Astrocyte of the cerebellum (primary cell): Measurements from ENCODE around the gene PRRC2C.
"Not testable (repeated sequence)": the region's sequence is repeated elsewhere in the genome, so short reads cannot be mapped to it uniquely, and the experiment has no call there.

Experiments used
- DNase-seq: peaks from one replicate; pipeline ENCODE4 v3.0.0-alpha.2; 2011; ENCODE audit warnings: low read depth
- H3K4me3 ChIP-seq: 2 replicates; pipeline ENCODE4 v1.5.1; 2011; ENCODE audit warnings: mild to moderate bottlenecking, low read depth, low read length, moderate library complexity
- in situ Hi-C: cut with HindIII; loops from 2 replicates; pipeline ENCODE4 v1.10.0; 2017; ENCODE audit warnings: low sequenced_read_pairs
- TF ChIP-seq, protein P1 (sequence below): IDR thresholded peaks from 2 replicates; pipeline ENCODE4 v1.5.1; 2012; ENCODE audit warnings: low read length, low read depth, moderate library complexity, mild to moderate bottlenecking; ENCODE audit errors: missing control alignments

Gene PRRC2C

DNA sequence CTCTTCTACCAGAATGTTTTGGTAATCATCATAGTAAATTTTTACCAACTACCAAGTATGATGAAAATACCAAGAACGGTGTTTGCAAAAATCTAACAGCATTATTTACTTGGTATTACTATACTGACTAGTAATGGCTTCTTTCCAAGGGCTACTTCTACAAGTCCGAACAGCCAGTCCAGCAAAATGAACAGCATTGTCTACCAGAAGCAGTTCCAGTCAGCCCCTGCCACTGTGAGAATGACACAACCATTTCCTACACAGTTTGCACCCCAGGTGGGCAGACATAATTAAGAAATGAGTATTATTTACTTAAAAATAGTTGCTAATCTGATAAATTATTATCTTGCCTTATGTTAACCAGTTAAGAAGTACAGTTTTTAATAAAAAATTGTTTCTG is 102.9 kb downstream of the PRRC2C start:
- TF ChIP-seq, protein P1, sequence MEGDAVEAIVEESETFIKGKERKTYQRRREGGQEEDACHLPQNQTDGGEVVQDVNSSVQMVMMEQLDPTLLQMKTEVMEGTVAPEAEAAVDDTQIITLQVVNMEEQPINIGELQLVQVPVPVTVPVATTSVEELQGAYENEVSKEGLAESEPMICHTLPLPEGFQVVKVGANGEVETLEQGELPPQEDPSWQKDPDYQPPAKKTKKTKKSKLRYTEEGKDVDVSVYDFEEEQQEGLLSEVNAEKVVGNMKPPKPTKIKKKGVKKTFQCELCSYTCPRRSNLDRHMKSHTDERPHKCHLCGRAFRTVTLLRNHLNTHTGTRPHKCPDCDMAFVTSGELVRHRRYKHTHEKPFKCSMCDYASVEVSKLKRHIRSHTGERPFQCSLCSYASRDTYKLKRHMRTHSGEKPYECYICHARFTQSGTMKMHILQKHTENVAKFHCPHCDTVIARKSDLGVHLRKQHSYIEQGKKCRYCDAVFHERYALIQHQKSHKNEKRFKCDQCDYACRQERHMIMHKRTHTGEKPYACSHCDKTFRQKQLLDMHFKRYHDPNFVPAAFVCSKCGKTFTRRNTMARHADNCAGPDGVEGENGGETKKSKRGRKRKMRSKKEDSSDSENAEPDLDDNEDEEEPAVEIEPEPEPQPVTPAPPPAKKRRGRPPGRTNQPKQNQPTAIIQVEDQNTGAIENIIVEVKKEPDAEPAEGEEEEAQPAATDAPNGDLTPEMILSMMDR = no peak
- in situ Hi-C loops = no loop called here
- no peak for DNase-seq
- no peak overlapping the region for H3K4me3 ChIP-seq

DNA sequence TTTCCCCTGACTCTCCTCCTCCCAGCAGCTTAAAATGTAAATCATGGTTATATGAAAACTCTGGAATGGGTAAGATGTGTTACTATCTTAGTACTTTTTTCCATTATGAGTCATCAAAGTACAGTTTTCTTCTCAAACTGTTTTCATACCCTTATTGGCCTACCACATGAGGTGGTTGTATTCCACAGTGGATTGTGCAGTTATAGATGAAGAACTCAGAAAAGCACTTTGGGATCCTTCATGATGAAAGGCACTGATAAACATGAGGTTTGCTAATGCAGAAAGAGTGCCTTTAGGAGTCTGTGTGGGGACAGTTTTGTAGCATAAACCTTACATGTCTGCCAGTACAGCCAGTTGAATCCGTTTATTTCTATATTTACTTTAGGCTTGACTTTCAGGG is 104.7 kb downstream of the PRRC2C start:
- TF ChIP-seq, protein P1 = no peak
- H3K4me3 ChIP-seq = no peak overlapping the region
- no peak for DNase-seq
- in situ Hi-C loops = no loop called here

DNA sequence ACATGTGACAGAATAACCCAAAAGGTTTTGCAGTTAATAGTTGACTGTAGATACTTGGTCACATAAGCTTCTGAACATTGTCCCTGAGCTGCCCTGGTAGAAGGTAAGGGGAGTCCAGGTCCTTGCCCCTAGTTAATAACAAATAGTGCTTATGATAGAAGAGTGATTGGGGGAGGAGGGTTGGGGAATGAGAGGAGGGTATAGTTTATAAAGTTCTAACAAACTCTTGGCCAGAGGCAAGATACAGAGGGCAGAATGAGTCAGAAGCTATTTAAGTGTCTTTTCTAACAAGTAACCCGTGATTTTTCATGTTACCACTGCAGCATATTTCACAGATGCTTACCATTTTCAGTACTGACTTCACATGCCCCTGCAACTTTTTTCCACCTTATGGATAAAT is 110.0 kb downstream of the PRRC2C start:
- no peak overlapping the region for H3K4me3 ChIP-seq
- TF ChIP-seq, protein P1 = no peak
- in situ Hi-C loops = no loop called here
- no peak for DNase-seq

DNA sequence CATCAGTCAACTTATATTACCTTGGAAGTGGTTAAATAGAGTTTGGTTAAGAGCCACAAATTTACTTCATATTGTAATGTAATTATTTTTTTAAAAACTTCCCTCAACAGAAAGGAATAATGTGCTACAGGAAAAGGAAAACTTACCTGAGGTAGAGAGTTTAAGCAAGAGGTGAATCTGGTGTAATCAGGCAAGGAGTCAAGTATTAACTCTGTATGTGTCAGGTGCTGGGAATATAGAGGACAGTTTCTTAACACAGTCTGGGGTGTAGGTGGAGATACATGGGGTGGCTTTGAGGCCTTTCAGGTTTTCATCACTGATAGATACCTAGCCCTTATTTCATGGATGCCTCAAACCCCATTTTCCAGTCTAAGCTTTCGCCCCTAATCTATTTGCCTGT is 110.8 kb downstream of the PRRC2C start:
- TF ChIP-seq, protein P1 = no peak
- in situ Hi-C loops = no loop called here
- no peak overlapping the region for H3K4me3 ChIP-seq
- DNase-seq = no peak

DNA sequence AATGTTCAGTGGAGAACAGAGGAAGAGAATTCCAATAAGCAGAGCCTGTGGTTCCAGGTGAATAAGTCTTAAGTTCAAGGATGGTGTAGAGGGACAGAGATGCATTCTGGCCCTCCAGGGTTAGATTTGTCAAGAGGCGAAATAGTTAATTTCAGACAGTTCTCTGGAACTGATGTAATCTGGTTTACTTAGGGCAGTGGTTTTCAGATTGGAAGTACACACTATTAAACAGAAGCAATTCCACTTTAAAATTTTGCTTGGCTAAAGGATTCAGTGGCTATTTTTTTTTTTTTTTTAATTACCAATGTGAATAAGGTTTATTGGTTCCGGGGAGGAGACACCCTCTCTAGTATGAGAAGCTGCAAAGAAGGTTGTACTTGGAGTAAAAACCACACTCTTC is 111.4 kb downstream of the PRRC2C start:
- DNase-seq = no peak
- TF ChIP-seq, protein P1 = no peak
- in situ Hi-C loops = no loop called here

DNA sequence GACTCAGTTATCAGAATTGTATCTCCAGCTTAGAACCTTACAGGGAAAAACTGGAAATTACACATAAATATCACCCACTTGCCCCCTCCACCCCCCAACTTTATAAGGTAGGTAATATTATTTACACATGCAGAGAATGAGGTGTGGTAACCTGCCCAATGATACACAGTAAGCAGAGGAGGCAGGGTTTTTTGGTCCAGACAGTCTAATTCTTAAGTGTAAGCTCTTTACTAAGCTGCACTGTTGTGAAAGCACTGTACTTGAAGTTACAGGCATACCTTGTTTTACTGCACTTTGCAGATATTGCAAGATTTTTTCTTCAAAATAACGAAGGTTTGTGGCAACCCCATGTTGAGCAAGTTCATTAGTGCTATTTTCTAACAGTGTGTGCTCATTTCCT is 111.9 kb downstream of the PRRC2C start:
- H3K4me3 ChIP-seq = no peak overlapping the region
- TF ChIP-seq, protein P1 = no peak
- DNase-seq = no peak
- in situ Hi-C loops = no loop called here

More for the DNA sequence above, 111.4 kb downstream of the PRRC2C start:
- H3K4me3 ChIP-seq = no peak overlapping the region

DNA sequence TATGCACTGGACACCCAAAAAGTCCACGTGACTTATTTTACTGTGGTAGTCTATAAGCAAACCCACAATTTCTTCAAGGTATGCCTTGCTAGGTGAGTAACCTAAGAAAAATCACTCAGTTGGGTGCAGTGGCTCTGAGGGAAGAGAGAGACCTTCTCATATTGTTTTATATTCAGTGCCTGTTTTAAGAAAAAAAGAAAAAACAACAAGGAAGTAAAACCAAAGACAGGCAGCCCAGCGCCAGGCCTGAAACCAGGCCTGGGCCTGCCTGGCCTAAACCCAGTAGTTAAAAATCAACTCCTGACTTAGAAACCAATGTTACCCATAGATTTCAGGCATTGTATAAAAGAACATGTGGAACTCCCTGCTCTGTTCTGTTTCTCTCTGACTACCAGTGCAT is 115.0 kb downstream of the PRRC2C start:
- H3K4me3 ChIP-seq, DNase-seq, in situ Hi-C loops: not testable (repeated sequence)
